NCI-H187 (cell line): ENCODE results near the gene MAP4K4.

Source experiments
- DNase-seq, 2 experiments: peaks; one replicate each; lab custom pipeline; 2025; lab: John Stamatoyannopoulos, UW

The MAP4K4 gene

GRCh38 chr2:101790857-101791256 lies 93.3 kb downstream of the MAP4K4 start:
- no peak for DNase-seq

- no peak for DNase-seq
Observed at GRCh38 chr2:101792208-101792607, 94.7 kb downstream of the MAP4K4 start.

- DNase-seq: no peak
Observed at GRCh38 chr2:101793277-101793969, 95.9 kb downstream of the MAP4K4 start.

- DNase-seq: no peak
Observed at GRCh38 chr2:101794141-101794540, 96.6 kb downstream of the MAP4K4 start.

- no peak for DNase-seq
Observed at GRCh38 chr2:101795033-101795432, 97.5 kb downstream of the MAP4K4 start.

- DNase-seq: no peak
Observed at GRCh38 chr2:101796825-101797600, 99.5 kb downstream of the MAP4K4 start.

- no peak for DNase-seq
Observed at GRCh38 chr2:101801496-101801895, 104.0 kb downstream of the MAP4K4 start.

GRCh38 chr2:101802329-101802728 lies 104.8 kb downstream of the MAP4K4 start:
- DNase-seq: no peak

- no peak for DNase-seq
Observed at GRCh38 chr2:101803128-101803527, 105.6 kb downstream of the MAP4K4 start.

GRCh38 chr2:101803945-101804696 lies 106.6 kb downstream of the MAP4K4 start:
- no peak for DNase-seq

- DNase-seq: no peak
Observed at GRCh38 chr2:101805152-101806088, 107.9 kb downstream of the MAP4K4 start.

- DNase-seq: no peak
Observed at GRCh38 chr2:101806123-101806522, 108.6 kb downstream of the MAP4K4 start.

- no peak for DNase-seq
Observed at GRCh38 chr2:101806701-101807100, 109.2 kb downstream of the MAP4K4 start.

- DNase-seq: no peak
Observed at GRCh38 chr2:101807242-101807641, 109.7 kb downstream of the MAP4K4 start.

- no peak for DNase-seq
Observed at GRCh38 chr2:101808006-101808562, 110.6 kb downstream of the MAP4K4 start.

- no peak for DNase-seq
Observed at GRCh38 chr2:101809698-101810097, 112.2 kb downstream of the MAP4K4 start.

- DNase-seq: no peak
Observed at GRCh38 chr2:101811226-101812015, 113.9 kb downstream of the MAP4K4 start.

- no peak for DNase-seq
Observed at GRCh38 chr2:101812226-101812625, 114.7 kb downstream of the MAP4K4 start.

GRCh38 chr2:101814752-101815151 lies 117.2 kb downstream of the MAP4K4 start:
- no peak for DNase-seq

- DNase-seq: no peak
Observed at GRCh38 chr2:101815154-101815553, 117.6 kb downstream of the MAP4K4 start.
